ENCODE measurements around the gene CEMIP.

Gene CEMIP

DNA sequence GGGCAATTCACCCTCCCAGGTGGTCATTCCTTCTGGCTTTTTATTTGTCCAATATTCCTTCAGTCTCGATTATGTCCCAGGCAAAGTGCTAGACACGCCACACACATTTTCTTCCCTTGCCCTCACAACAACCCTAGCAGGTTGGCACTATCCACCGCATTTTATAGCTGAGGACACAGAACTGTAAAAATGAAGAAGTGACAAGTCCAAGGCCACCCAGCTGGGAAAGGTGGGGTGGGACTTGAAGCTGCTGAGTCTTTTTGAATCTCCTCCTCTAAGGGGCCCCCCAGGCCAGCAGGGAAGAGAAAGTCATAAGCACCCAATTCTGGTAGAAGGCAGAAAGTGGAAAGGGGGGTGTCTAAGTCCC, 60.6 kb downstream of the CEMIP start:
- Histone ChIP-seq H3K27ac (ENCODE audit: low read depth, low read length) (no peak overlapping the region), H3K9ac (ENCODE audit: low read depth in 1 of 2, low read length in 2 of 2) (no peak overlapping the region), H3K4me3 (ENCODE audit: low read depth in 1 of 2, low read length in 2 of 2) (no peak overlapping the region), H3K27me3 (ENCODE audit: control insufficient read depth in 1 of 2, insufficient read depth in 2 of 2, low read length in 2 of 2) (no peaks in the 10 kb centered on the region), H3K9me3 (ENCODE audit: control insufficient read depth in 1 of 2, low read length in 2 of 2) (no peaks in the 10 kb centered on the region), H3K4me1 (ENCODE audit: control insufficient read depth in 1 of 2, insufficient read depth in 2 of 2, low read length in 2 of 2) (peaks cover 0 to 12% of the 10 kb centered on the region in 2 donors), H3K36me3 (ENCODE audit: control insufficient read depth in 1 of 2, insufficient read depth in 2 of 2, low read length in 2 of 2) (no peaks in the 10 kb centered on the region)

DNA sequence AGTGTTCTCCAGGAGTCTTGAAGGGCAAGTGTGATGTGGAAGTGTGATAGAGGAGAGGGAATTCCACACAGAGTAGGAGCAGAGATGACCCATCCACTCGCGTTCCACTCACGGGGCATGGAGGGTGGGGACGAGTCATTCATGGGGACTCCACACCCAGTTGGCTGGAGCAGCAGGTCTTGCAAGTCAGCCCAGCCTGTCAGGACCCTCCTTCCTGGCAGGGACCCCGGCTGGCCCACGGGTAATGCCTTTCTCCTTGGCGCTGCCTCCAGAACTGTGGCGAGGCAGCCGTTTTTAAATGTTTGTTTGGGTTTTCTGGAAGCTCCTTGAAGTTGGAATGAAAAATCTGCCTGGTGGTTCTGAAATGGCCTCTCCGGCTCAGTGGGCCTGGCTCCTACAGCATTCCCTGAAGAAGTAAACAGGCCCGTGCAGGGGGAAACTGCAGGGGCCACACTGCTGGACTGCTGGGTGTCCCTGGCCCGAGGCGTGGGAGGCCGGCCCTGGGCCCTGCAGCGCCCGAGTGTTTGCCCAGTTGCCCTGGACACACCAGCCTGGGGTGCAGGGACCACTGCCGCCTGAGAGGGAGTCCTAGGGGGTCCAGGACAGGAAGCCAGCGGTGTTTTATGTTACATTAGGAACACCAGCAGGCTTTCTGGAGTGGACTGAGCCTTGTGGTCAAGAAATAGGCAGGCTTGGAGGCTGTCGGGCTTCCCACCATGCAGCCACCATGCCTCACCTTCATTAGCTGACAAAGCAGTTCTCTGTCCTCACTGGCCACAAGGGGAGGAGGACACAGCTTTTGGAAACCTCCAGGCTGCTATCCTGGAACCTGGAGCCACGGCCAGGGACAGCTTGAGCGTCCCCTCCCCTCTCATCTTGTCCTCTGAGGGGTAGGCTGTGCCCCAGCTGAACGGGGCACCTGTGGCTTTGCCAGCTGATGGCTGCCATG, 61.3 kb downstream of the CEMIP start:
- Histone ChIP-seq H3K9me3 (ENCODE audit: control insufficient read depth in 1 of 2, low read length in 2 of 2) (no peaks in the 10 kb centered on the region), H3K27me3 (ENCODE audit: control insufficient read depth in 1 of 2, insufficient read depth in 2 of 2, low read length in 2 of 2) (no peaks in the 10 kb centered on the region), H3K27ac (ENCODE audit: low read depth, low read length) (no peak overlapping the region), H3K9ac (ENCODE audit: low read depth in 1 of 2, low read length in 2 of 2) (no peak overlapping the region), H3K36me3 (ENCODE audit: control insufficient read depth in 1 of 2, insufficient read depth in 2 of 2, low read length in 2 of 2) (no peaks in the 10 kb centered on the region), H3K4me3 (ENCODE audit: low read depth in 1 of 2, low read length in 2 of 2) (no peak overlapping the region), H3K4me1 (ENCODE audit: control insufficient read depth in 1 of 2, insufficient read depth in 2 of 2, low read length in 2 of 2) (peaks cover 0 to 12% of the 10 kb centered on the region in 2 donors)

DNA sequence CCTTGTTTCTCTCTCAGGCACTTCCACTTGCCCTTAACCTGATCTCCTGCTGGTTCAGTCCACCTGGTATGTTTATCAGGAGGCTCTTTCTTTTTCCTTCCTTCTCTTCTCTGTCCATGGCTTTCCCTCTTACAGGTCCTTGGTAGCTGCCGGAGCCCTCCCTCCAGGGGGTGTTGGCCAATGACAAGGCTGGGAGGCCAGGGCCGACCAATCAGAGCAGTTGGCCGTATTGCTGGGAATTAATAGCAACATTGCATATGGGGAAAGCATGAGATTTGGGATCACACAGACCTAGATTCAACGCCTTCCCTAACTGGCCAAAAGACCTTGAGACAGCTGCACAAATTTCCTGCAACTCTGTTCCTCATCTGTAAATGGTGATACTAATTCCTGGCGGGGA, 62.4 kb downstream of the CEMIP start:
- H3K27me3 ChIP-seq (ENCODE audit: control insufficient read depth in 1 of 2, insufficient read depth in 2 of 2, low read length in 2 of 2): no peaks in the 10 kb centered on the region

DNA sequence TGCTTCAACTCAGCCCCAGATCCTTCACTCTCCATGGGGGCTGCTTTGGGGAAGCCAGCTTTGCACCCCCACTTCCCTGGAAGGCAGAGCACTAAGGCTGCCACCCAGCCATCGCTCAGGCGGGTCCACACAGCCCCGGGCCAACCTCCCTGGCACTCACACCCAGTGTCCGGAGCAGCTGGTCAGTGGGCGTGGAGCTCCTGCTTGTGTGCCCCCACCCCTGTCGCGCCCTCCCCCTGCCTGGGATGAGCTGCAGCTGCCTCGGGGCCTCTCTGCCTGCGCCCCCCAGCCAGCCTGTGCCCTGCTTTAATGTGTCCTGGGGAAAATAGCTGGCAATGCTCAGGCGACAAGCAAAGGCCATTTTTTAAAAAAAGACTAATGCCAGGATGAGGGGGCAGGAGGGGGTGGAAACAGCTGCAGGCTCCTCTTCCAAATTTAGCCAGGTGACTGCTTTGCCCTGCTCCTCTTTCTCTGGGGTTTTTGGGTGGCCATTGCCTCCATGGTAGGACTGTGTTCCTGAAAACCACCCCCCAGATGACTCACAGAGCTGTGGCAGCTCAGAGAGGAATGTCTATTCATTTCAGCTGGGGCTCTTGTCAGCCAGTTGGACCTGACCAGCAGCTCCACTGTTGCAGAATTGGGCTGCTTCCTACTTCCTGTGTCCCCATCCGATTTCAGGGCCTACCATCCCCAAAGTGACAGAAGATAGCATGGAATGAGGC, 65.0 kb downstream of the CEMIP start:
- Histone ChIP-seq H3K9ac (ENCODE audit: low read depth in 1 of 2, low read length in 2 of 2) (no peak overlapping the region), H3K9me3 (ENCODE audit: control insufficient read depth in 1 of 2, low read length in 2 of 2) (no peaks in the 10 kb centered on the region), H3K36me3 (ENCODE audit: control insufficient read depth in 1 of 2, insufficient read depth in 2 of 2, low read length in 2 of 2) (no peaks in the 10 kb centered on the region), H3K4me3 (ENCODE audit: low read depth in 1 of 2, low read length in 2 of 2) (no peak overlapping the region), H3K27me3 (ENCODE audit: control insufficient read depth in 1 of 2, insufficient read depth in 2 of 2, low read length in 2 of 2) (no peaks in the 10 kb centered on the region), H3K4me1 (ENCODE audit: control insufficient read depth in 1 of 2, insufficient read depth in 2 of 2, low read length in 2 of 2) (peaks cover 0 to 6% of the 10 kb centered on the region in 2 donors), H3K27ac (ENCODE audit: low read depth, low read length) (no peak overlapping the region)

More for the DNA sequence above, 62.4 kb downstream of the CEMIP start:
- Histone ChIP-seq H3K9me3 (ENCODE audit: control insufficient read depth in 1 of 2, low read length in 2 of 2) (no peaks in the 10 kb centered on the region), H3K9ac (ENCODE audit: low read depth in 1 of 2, low read length in 2 of 2) (no peak overlapping the region), H3K4me3 (ENCODE audit: low read depth in 1 of 2, low read length in 2 of 2) (no peak overlapping the region), H3K27ac (ENCODE audit: low read depth, low read length) (no peak overlapping the region), H3K4me1 (ENCODE audit: control insufficient read depth in 1 of 2, insufficient read depth in 2 of 2, low read length in 2 of 2) (peaks cover 0 to 12% of the 10 kb centered on the region in 2 donors), H3K36me3 (ENCODE audit: control insufficient read depth in 1 of 2, insufficient read depth in 2 of 2, low read length in 2 of 2) (no peaks in the 10 kb centered on the region)

DNA sequence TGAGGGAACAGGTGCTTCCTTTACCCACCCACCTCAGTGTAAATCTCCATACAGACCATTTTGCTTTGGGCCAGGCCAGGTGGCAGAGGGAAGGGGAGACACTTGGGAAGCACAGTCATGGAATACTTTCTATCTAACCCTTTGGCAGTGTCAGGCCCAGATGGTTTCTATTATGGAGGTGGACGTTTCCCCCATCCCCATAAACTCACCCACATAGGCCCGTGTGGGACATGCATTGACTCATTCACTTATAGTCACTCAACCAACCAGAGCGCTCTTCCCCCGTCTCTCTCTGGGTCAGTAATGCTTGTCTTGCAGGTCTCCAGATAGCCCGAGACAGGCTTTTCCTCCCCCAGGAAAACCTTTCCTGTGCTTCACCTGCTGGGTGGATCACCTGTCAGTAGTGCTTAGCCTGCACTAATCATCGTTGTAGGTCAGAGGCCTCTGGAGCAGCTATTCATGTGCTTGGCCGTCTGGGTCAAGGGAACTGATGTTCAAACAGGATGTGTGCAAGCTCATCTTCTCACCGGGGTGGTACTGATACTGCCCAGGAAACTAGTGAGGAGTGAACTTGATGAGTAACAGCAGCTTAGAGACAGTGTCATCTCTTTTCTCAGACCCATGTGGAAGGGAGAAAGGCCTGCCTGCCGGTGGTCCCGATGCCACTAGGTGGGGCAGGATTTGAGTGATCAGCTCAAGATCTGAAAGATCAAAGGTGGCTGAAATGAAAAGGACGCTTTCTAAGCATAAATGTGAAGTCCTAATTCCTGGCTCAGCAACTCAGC, 67.1 kb downstream of the CEMIP start:
- H3K4me1 ChIP-seq (ENCODE audit: control insufficient read depth in 1 of 2, insufficient read depth in 2 of 2, low read length in 2 of 2): no peaks in the 10 kb centered on the region
- no peak overlapping the region for H3K27ac ChIP-seq (ENCODE audit: low read depth, low read length)
- H3K4me3 ChIP-seq (ENCODE audit: low read depth in 1 of 2, low read length in 2 of 2): no peak overlapping the region
- H3K9ac ChIP-seq (ENCODE audit: low read depth in 1 of 2, low read length in 2 of 2): no peak overlapping the region
- H3K9me3 ChIP-seq (ENCODE audit: control insufficient read depth in 1 of 2, low read length in 2 of 2): no peaks in the 10 kb centered on the region
- no peaks in the 10 kb centered on the region for H3K27me3 ChIP-seq (ENCODE audit: control insufficient read depth in 1 of 2, insufficient read depth in 2 of 2, low read length in 2 of 2)
- no peaks in the 10 kb centered on the region for H3K36me3 ChIP-seq (ENCODE audit: control insufficient read depth in 1 of 2, insufficient read depth in 2 of 2, low read length in 2 of 2)

DNA sequence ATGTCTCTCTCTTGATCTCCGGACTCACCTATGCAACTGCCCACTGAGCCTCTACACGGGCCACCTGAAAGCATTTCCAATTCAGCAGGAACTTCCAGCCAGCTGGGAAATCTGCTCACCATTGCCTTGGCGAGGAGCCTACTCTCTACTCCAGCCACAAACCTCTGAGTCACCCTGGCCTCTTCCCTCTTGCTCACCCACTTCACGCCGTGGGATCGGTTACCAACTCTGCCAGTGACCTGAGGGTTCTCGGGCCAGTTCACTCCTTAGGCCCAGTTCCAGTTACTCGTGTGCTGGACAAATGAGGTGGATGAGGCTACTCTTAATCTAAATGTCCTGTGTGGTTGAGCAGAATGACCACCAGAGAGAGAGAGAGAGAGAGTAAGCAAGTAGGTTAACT, 70.1 kb downstream of the CEMIP start:
- Histone ChIP-seq H3K9me3 (ENCODE audit: control insufficient read depth in 1 of 2, low read length in 2 of 2) (no peaks in the 10 kb centered on the region), H3K4me1 (ENCODE audit: control insufficient read depth in 1 of 2, insufficient read depth in 2 of 2, low read length in 2 of 2) (peaks cover 0 to 11% of the 10 kb centered on the region in 2 donors), H3K9ac (ENCODE audit: low read depth in 1 of 2, low read length in 2 of 2) (no peak overlapping the region)

DNA sequence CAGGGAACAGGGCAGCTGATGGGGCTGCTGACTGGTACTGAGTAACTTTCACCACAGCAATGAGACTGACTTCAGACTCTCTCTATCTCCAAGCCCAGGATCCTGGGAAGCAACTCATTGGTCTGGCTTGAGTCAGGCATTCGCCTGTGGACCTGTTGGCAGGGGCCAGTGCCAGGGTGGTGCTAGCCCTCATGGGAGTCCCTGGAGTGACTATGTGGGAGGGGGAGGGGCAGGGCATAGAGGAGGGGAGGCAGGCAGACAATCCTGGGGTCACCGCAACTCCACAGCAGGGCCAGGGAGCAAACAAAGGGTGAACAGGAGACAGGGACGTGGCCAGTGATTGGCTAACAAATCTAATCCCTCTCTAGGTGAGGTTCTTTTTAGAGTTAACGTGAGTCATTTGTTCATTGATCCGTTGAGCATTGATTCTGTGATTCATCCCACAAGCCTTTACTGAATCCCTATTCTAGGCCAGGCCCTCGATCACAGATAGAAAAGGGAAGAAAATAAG, 71.8 kb downstream of the CEMIP start:
- no peaks in the 10 kb centered on the region for H3K9me3 ChIP-seq (ENCODE audit: control insufficient read depth in 1 of 2, low read length in 2 of 2)
- H3K9ac ChIP-seq (ENCODE audit: low read depth in 1 of 2, low read length in 2 of 2): no peak overlapping the region
- no peaks in the 10 kb centered on the region for H3K27me3 ChIP-seq (ENCODE audit: control insufficient read depth in 1 of 2, insufficient read depth in 2 of 2, low read length in 2 of 2)
- H3K4me1 ChIP-seq (ENCODE audit: control insufficient read depth in 1 of 2, insufficient read depth in 2 of 2, low read length in 2 of 2): peaks cover under 1 to 11% of the 10 kb centered on the region in 2 donors
- no peaks in the 10 kb centered on the region for H3K36me3 ChIP-seq (ENCODE audit: control insufficient read depth in 1 of 2, insufficient read depth in 2 of 2, low read length in 2 of 2)
- no peak overlapping the region for H3K4me3 ChIP-seq (ENCODE audit: low read depth in 1 of 2, low read length in 2 of 2)
- no peak overlapping the region for H3K27ac ChIP-seq (ENCODE audit: low read depth, low read length)

More for the DNA sequence above, 70.1 kb downstream of the CEMIP start:
- no peak overlapping the region for H3K27ac ChIP-seq (ENCODE audit: low read depth, low read length)
- H3K27me3 ChIP-seq (ENCODE audit: control insufficient read depth in 1 of 2, insufficient read depth in 2 of 2, low read length in 2 of 2): no peaks in the 10 kb centered on the region
- no peak overlapping the region for H3K4me3 ChIP-seq (ENCODE audit: low read depth in 1 of 2, low read length in 2 of 2)
- no peaks in the 10 kb centered on the region for H3K36me3 ChIP-seq (ENCODE audit: control insufficient read depth in 1 of 2, insufficient read depth in 2 of 2, low read length in 2 of 2)

DNA sequence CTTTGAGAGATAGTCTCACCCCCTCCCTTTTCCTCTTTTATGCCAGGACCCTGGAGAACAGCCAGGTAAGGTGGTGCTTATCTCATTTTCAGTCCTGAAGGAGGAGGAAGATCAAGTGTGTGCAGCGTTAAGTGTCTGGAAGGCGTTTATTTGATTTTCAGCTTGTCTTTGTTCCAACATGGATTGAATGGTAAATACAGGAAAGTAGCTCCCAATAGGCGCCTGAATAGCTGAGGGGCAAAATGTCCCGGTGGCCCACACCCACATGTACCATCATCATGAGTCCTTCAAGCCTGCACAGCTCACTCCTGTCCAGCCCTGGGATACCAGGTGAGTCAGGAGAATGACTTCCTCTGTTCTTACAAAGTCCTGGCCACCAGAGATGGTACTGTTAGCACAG, 73.5 kb downstream of the CEMIP start:
- Histone ChIP-seq H3K9ac (ENCODE audit: low read depth in 1 of 2, low read length in 2 of 2) (no peak overlapping the region), H3K4me1 (ENCODE audit: control insufficient read depth in 1 of 2, insufficient read depth in 2 of 2, low read length in 2 of 2) (peaks cover 13 to 26% of the 10 kb centered on the region in 2 donors), H3K4me3 (ENCODE audit: low read depth in 1 of 2, low read length in 2 of 2) (no peak overlapping the region), H3K27ac (ENCODE audit: low read depth, low read length) (no peak overlapping the region), H3K36me3 (ENCODE audit: control insufficient read depth in 1 of 2, insufficient read depth in 2 of 2, low read length in 2 of 2) (no peaks in the 10 kb centered on the region), H3K9me3 (ENCODE audit: control insufficient read depth in 1 of 2, low read length in 2 of 2) (no peaks in the 10 kb centered on the region), H3K27me3 (ENCODE audit: control insufficient read depth in 1 of 2, insufficient read depth in 2 of 2, low read length in 2 of 2) (no peaks in the 10 kb centered on the region)

DNA sequence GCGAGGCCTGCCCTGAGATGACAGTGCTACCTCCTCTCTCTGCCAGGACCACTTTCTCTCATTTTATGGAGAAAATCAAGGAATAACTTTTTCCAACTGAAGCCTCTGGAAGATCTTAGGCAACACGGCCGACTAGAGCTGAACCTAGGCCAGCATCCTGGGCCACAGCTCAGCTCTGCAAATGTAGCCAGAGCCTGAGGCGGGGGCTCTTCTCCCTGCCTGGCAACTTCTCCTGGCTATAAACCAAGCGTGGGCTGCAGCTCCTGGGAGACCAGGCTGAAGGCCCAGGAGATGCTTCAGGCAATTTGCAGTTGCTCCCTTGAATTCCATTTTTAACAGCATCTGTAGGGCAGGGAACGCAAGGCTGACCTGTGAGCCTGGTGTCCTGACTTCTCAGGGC, 74.9 kb downstream of the CEMIP start:
- Histone ChIP-seq H3K27me3 (ENCODE audit: control insufficient read depth in 1 of 2, insufficient read depth in 2 of 2, low read length in 2 of 2) (no peaks in the 10 kb centered on the region), H3K36me3 (ENCODE audit: control insufficient read depth in 1 of 2, insufficient read depth in 2 of 2, low read length in 2 of 2) (no peaks in the 10 kb centered on the region), H3K4me3 (ENCODE audit: low read depth in 1 of 2, low read length in 2 of 2) (no peak overlapping the region), H3K9me3 (ENCODE audit: control insufficient read depth in 1 of 2, low read length in 2 of 2) (no peaks in the 10 kb centered on the region), H3K4me1 (ENCODE audit: control insufficient read depth in 1 of 2, insufficient read depth in 2 of 2, low read length in 2 of 2) (peaks cover 13 to 26% of the 10 kb centered on the region in 2 donors), H3K27ac (ENCODE audit: low read depth, low read length) (no peak overlapping the region), H3K9ac (ENCODE audit: low read depth in 1 of 2, low read length in 2 of 2) (no peak overlapping the region)
